HEK293T (cell line): ENCODE results near the gene SLC22A4.

Experiments
- CTCF ChIA-PET: fragments of 350-600 bp; formaldehyde crosslinking; extraction: SDS; loops from one replicate; lab custom pipeline; 2021; ENCODE audit warnings: antibody characterized with exemption, inconsistent platforms; lab: Yijun Ruan, JAX
- POLR2A ChIA-PET: fragments of 350-600 bp; formaldehyde crosslinking; extraction: SDS; loops from one replicate; lab custom pipeline; 2020; ENCODE audit warnings: antibody characterized with exemption, inconsistent platforms; lab: Yijun Ruan, JAX
- DNase-seq: peaks from one replicate; pipeline ENCODE4 v3.0.0; 2012; ENCODE audit warnings: mixed read lengths; ENCODE audit errors: extremely low spot score
- ARNT ChIP-seq: fragments of 450-650 bp; IDR thresholded peaks from 2 replicates; pipeline ENCODE4 v1.6.1; 2017; ENCODE audit warnings: mild to moderate bottlenecking
- BHLHE40 ChIP-seq: fragments of 450-650 bp; IDR thresholded peaks from 2 replicates; pipeline ENCODE4 v1.6.1; 2016; ENCODE audit warnings: mild to moderate bottlenecking, moderate library complexity, borderline replicate concordance
- CTBP1 ChIP-seq: fragments of 450-650 bp; IDR thresholded peaks from 2 replicates; pipeline ENCODE4 v1.6.1; 2016; ENCODE audit warnings: borderline replicate concordance
- ELF4 ChIP-seq: fragments of 450-650 bp; IDR thresholded peaks from 2 replicates; pipeline ENCODE4 v1.6.1; 2017; ENCODE audit warnings: antibody characterized with exemption
- FOXA1 ChIP-seq: fragments of 450-650 bp; IDR thresholded peaks from 2 replicates; pipeline ENCODE4 v1.6.1; 2016; ENCODE audit warnings: mild to moderate bottlenecking
- FOXK2 ChIP-seq: fragments of 450-650 bp; IDR thresholded peaks from 2 replicates; pipeline ENCODE4 v1.6.1; 2016; ENCODE audit warnings: mild to moderate bottlenecking
- FOXM1 ChIP-seq: fragments of 450-650 bp; IDR thresholded peaks from 2 replicates; pipeline ENCODE4 v1.6.1; 2017; ENCODE audit warnings: mild to moderate bottlenecking, borderline replicate concordance
- HDGF ChIP-seq: fragments of 450-650 bp; IDR thresholded peaks from 2 replicates; pipeline ENCODE4 v1.6.1; 2017; ENCODE audit warnings: antibody characterized with exemption, borderline replicate concordance
- L3MBTL2 ChIP-seq: fragments of 450-650 bp; conservative IDR thresholded peaks from 2 replicates; pipeline ENCODE4 v1.6.1; 2016; ENCODE audit warnings: mild to moderate bottlenecking
- LEF1 ChIP-seq: fragments of 450-650 bp; IDR thresholded peaks from 2 replicates; pipeline ENCODE4 v1.6.1; 2017; ENCODE audit warnings: mild to moderate bottlenecking, borderline replicate concordance
- NFRKB ChIP-seq: fragments of 450-650 bp; IDR thresholded peaks from 2 replicates; pipeline ENCODE4 v1.6.1; 2016; ENCODE audit warnings: mild to moderate bottlenecking, moderate library complexity
- SP1 ChIP-seq: fragments of 450-650 bp; IDR thresholded peaks from 2 replicates; pipeline ENCODE4 v1.6.1; 2017
- SUZ12 ChIP-seq: fragments of 450-650 bp; IDR thresholded peaks from 2 replicates; pipeline ENCODE4 v1.6.1; 2016; ENCODE audit warnings: mild to moderate bottlenecking
- TARDBP ChIP-seq: fragments of 450-650 bp; IDR thresholded peaks from 2 replicates; pipeline ENCODE4 v1.6.1; 2016
- ZNF384 ChIP-seq: fragments of 450-650 bp; IDR thresholded peaks from 2 replicates; pipeline ENCODE4 v1.6.1; 2016
- TF ChIP-seq, protein P1 (sequence below): fragments of 450-650 bp; IDR thresholded peaks from 2 replicates; pipeline ENCODE4 v1.6.1; 2016

The SLC22A4 gene

DNA sequence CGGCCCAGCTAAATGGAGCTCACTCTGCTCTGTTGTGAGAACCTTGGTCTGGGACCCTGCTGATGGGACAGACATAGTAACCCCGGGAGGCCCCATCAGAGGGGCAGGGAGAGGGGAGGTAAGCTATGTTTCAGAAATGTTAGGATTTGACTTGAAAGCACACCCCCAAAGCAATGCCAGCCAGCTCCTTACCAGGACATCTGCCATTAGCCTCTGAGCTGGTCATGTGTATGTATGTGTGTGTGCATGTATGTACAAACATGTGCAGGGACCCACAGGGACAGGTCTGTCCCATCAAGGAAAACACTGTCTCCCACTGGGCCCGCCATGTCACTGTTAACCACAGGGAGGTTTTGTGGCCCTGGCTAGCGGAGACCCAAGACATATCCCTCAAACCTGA lies 14.5 kb downstream of the SLC22A4 start:
- ChIA-PET CTCF (no interaction called here), POLR2A (interaction anchor here (1.6 kb wide), 1 partner anchor 15 kb away, joined by 5 read pairs; the partner anchor contains the start of gene SLC22A4)
- no peak for DNase-seq
- TF ChIP-seq TARDBP (no peak), SUZ12 (no peak)

DNA sequence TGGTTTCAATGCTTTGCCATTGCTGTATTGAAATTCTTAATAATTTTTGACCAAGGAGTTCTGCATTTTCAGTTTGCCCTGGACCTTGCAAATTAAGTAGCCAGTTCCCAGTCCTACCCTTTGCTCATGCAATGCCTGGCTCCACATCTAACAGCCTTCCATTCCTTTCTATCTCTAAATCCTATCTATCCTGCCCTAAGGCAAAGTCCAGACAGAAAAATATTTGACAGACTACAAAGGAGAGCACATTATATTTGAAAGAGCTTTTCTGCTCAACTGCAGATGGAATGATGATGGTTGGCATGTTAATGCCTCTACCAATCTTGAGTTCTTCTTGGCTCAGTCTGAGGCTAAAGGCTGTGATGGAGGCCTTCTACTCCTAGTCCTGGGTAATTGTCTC lies 15.5 kb downstream of the SLC22A4 start:
- TF ChIP-seq TARDBP (no peak), BHLHE40 (no peak), ARNT (no peak), FOXA1 (no peak), FOXK2 (no peak), ELF4 (no peak), FOXM1 (no peak), SUZ12 (no peak), LEF1 (no peak), L3MBTL2 (no peak), CTBP1 (no peak), HDGF (no peak), NFRKB (no peak), ZNF384 (no peak), SP1 (no peak)
- TF ChIP-seq, protein P1, sequence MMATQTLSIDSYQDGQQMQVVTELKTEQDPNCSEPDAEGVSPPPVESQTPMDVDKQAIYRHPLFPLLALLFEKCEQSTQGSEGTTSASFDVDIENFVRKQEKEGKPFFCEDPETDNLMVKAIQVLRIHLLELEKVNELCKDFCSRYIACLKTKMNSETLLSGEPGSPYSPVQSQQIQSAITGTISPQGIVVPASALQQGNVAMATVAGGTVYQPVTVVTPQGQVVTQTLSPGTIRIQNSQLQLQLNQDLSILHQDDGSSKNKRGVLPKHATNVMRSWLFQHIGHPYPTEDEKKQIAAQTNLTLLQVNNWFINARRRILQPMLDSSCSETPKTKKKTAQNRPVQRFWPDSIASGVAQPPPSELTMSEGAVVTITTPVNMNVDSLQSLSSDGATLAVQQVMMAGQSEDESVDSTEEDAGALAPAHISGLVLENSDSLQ, result no peak
- CTCF ChIA-PET, result no interaction called here
- POLR2A ChIA-PET, result interaction anchor here (1.0 to 1.6 kb wide), 2 partner anchors 15 to 60 kb away, joined by 3 read pairs; partner anchors contain the start of genes SLC22A4 and SLC22A5
- no peak for DNase-seq

DNA sequence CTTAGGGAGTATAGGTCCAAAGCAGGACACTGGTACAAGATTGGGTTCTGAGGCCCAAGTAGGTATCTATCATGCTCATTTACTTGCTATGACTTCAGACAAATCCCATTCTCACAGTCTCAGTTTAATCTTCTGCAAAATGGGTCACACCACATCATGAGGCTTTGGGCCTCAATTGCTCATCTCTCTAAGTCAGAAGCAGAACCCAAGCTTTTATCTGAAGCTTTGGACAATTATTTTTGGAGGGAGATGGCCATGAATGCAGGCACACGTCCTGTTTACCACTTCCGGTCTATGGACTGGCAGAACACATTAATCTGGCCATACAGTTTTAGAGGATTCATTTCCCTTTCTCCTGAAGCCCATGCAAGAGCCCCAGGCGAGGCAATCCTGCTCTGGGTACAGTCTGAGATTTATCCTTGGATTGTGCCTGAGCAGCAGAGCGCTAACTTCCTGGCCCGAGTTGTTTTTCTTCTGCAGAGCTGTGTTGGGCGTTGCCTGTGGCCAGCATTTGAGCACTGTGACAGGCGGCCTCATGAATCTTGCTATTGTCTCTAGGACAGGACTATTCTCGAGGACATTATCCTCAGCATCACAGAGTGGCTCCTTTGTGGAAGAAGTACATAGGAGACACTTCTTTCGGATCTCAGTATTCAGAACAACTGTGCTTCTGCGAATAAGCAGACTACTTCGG lies 16.1 kb downstream of the SLC22A4 start:
- POLR2A ChIA-PET, result interaction anchor here (1.0 to 1.7 kb wide), 3 partner anchors 16 to 59 kb away, joined by 3 to 9 read pairs (median 3); partner anchors contain the start of genes SLC22A4 and SLC22A5
- no peak for DNase-seq

DNA sequence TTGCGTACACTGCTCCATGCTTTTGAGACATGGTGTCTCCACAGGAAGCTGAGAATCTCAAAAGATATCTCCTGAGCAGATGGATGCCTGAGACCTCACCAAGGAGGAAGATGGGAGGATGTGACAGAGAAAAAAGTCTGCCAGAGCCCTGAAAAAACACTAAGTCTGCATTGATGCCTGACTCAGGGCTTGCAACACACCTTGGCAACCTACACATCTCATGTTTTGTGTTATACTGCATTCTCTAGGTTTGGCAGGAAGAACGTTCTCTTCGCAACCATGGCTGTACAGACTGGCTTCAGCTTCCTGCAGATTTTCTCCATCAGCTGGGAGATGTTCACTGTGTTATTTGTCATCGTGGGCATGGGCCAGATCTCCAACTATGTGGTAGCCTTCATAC lies 19.2 kb downstream of the SLC22A4 start:
- no peak for TF ChIP-seq BHLHE40
- TF ChIP-seq FOXK2, result no peak
- TF ChIP-seq ARNT, result no peak
- TF ChIP-seq ZNF384, result no peak
- no peak for TF ChIP-seq L3MBTL2
- CTCF ChIA-PET, result no interaction called here
- POLR2A ChIA-PET, result interaction anchor here (0.8 kb wide), 1 partner anchor 19 kb away, joined by 4 read pairs; the partner anchor contains the start of gene SLC22A4
- no peak for DNase-seq

More for the DNA sequence above, 16.1 kb downstream of the SLC22A4 start:
- TF ChIP-seq ELF4 (no peak), SP1 (no peak), L3MBTL2 (no peak), FOXK2 (no peak), FOXA1 (no peak), HDGF (no peak), CTBP1 (no peak), LEF1 (no peak), ARNT (no peak)
- TF ChIP-seq, protein P1, result no peak
- CTCF ChIA-PET, result no interaction called here

DNA sequence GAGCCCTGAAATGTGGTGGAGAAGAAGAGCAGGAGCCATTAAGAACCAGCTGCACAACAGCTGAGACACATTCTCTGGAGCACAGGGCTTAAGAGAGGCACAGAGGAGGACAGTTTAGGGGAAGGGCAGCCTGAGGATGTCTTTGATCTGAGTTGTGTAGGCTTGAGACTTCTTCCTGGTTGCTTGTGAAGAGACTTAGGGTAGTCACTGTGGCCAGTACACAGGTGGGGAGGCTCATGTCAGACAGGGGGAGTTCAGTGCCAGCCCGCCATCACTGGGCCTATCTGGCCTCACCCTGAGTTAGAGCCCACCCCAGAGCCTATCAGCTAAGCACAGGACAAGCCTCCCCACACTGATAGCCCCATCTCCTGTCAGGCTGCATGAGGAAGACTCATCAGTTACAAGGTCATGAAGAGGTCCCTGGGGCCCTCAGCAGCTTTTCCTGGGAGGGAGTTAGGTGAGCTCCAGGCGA lies 19.8 kb downstream of the SLC22A4 start:
- CTCF ChIA-PET, result no interaction called here
- POLR2A ChIA-PET, result interaction anchor here (0.8 to 1.4 kb wide), 2 partner anchors 20 kb away, joined by 4 read pairs; partner anchors contain the start of gene SLC22A4
- TF ChIP-seq BHLHE40 (no peak), FOXA1 (no peak), ARNT (no peak), L3MBTL2 (no peak), ELF4 (no peak), SUZ12 (no peak), LEF1 (no peak), HDGF (no peak), FOXK2 (no peak)
- TF ChIP-seq, protein P1, result no peak
- DNase-seq, result no peak

DNA sequence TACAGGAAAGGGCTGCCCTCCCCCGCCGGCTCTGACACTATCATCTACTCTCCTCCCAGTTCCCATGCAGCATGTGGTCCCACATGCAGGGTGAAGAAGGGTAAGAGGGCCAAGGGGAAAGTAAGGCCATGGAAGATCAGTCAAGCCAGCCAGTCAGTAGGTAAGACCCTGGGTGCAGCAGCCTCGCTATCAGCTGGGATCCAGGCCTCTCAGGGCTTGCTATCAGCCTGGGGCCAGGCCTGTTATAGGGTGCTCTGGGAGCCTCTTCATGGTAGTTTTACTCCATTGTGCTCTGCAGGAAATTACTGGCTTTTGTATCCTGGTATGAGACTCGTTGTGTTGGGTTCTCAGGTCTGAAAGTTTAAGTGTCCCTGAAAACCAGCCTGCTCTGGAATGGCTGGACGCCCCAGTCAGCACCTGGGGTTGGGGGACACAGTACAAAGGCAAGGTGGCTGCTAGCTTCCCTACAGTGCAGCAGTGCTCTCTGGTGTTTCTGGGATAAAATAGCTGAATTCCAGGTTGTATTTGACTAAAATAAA lies 21.4 kb downstream of the SLC22A4 start:
- no peak for DNase-seq
- TF ChIP-seq ZNF384 (no peak), CTBP1 (no peak)
- POLR2A ChIA-PET, result interaction anchor here (1.1 to 3.0 kb wide), 2 partner anchors 22 to 54 kb away, joined by 3 to 15 read pairs; partner anchors contain the start of gene SLC22A4
- CTCF ChIA-PET, result interaction anchor here (1.1 to 1.3 kb wide), 2 partner anchors 43 to 77 kb away, joined by 3 read pairs; no protein-coding TSS in a partner anchor

DNA sequence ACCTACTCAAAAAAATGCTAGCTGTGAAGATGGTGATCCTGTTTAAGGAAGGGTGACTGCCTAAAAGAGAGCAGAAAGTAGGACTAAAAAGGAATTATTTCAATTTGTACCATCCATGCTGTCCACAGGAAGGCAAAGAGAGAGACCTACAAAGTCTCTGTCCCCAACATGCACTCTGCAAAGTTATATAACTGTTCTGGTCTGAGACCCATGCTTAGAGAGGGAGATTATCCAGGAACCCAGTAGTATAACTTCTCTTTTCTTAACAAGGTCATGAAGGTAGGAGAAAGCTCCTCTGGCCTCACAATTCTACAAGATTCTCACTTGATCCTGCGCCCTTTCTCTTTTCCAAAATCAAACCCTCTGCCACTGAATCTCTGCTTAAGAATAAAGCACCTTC lies 25.8 kb downstream of the SLC22A4 start:
- ChIA-PET CTCF (no interaction called here), POLR2A (interaction anchor here (0.7 kb wide), 1 partner anchor 10 kb away, joined by 3 read pairs; no protein-coding TSS in a partner anchor)
- no peak for DNase-seq
- TF ChIP-seq HDGF (no peak), ARNT (no peak), FOXK2 (no peak), ELF4 (no peak), L3MBTL2 (no peak), SP1 (no peak), BHLHE40 (no peak), CTBP1 (no peak), FOXM1 (no peak), LEF1 (no peak), SUZ12 (no peak)
